ENCODE measurements around the gene GSTO2.

Gene GSTO2

DNA sequence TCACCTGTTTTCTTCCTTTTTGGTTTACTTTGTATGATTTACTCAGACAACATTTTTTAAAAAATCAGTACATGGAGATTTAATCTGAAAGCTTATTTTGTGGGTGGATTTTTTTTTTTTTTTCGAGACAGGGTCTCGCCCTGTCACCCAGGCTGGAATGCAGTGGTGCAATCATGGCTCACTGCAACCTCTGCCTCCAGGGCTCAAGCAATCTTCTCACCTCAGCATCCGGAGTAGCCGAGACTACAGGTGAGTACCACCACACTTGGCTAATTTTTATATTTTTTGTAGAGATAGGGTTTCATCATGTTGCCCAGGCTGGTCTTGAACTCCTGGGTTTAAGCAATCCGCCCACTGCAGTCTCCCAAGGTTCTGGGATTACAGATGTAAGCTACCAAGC is 11.7 kb upstream of the GSTO2 start:
- H4K20me1 ChIP-seq (ENCODE audit: insufficient read depth, low read length) = peaks cover 15% of the 10 kb centered on the region; the same call in 1 of the 2 replicates
- ATAC-seq (ENCODE audit: insufficient read depth, low read depth) (no peak), DNase-seq (no peak)
- H3K9me3 ChIP-seq (ENCODE audit: insufficient read depth, low read length, severe bottlenecking) = no peaks in the 10 kb centered on the region
- no peak overlapping the region for H2AFZ ChIP-seq (ENCODE audit: low read depth, low read length)
- H3K4me1 ChIP-seq (ENCODE audit: insufficient read depth, low read length) = peaks cover 51% of the 10 kb centered on the region
- peak overlapping the region in 1 of 2 experiments; percentile 62; a peak in 1 of 4 replicates for H3K4me3 ChIP-seq (ENCODE audit: low read depth in 1 of 2, low read length in 2 of 2)
- no peaks in the 10 kb centered on the region for H3K27me3 ChIP-seq (ENCODE audit: insufficient read depth, low read length, poor library complexity)
- peak overlapping the region; percentile 88 for H3K4me2 ChIP-seq (ENCODE audit: insufficient read depth, low read length)
- H3K27ac ChIP-seq (ENCODE audit: low read length) = no peak overlapping the region; the same call in 1 of the 2 replicates
- H3K9ac ChIP-seq (ENCODE audit: low read depth, low read length) = peak overlapping the region; percentile 88; the same call in 1 of the 2 replicates
- H3K79me2 ChIP-seq (ENCODE audit: insufficient read depth, low read length) = peaks cover 73% of the 10 kb centered on the region
- peaks cover 54% of the 10 kb centered on the region for H3K36me3 ChIP-seq (ENCODE audit: insufficient read depth, low read length)
- TF ChIP-seq, protein P1, sequence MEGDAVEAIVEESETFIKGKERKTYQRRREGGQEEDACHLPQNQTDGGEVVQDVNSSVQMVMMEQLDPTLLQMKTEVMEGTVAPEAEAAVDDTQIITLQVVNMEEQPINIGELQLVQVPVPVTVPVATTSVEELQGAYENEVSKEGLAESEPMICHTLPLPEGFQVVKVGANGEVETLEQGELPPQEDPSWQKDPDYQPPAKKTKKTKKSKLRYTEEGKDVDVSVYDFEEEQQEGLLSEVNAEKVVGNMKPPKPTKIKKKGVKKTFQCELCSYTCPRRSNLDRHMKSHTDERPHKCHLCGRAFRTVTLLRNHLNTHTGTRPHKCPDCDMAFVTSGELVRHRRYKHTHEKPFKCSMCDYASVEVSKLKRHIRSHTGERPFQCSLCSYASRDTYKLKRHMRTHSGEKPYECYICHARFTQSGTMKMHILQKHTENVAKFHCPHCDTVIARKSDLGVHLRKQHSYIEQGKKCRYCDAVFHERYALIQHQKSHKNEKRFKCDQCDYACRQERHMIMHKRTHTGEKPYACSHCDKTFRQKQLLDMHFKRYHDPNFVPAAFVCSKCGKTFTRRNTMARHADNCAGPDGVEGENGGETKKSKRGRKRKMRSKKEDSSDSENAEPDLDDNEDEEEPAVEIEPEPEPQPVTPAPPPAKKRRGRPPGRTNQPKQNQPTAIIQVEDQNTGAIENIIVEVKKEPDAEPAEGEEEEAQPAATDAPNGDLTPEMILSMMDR (IDR thresholded peaks at IDR 0.05; ENCODE audit: borderline replicate concordance, extremely low read depth, low read length, poor library complexity, severe bottlenecking) = no peak
- TF ChIP-seq EZH2 (IDR thresholded peaks at IDR 0.05; ENCODE audit: borderline replicate concordance, low read depth, low read length, severe bottlenecking) = no peak

DNA sequence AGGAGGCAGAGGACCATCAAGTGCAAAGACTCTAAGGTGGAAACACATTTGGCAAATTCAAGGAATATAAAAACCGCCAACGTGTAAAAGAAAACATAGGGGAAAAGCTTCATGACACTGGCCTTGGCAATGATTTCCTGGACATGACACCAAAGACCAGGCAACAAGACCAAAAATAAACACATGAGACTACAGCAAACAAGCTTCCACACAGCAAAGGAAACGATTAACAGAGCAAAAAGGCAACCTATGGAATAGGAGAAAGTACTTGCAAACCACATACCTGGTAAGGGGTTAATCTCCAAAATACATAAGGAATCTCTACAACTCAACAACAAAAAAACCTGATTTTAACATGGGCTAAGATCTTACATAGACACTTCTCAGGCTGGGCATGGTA is 10.8 kb upstream of the GSTO2 start:
- ATAC-seq (ENCODE audit: insufficient read depth, low read depth) = no peak
- Histone ChIP-seq H3K4me3 (ENCODE audit: low read depth in 1 of 2, low read length in 2 of 2) (no peak overlapping the region), H2AFZ (ENCODE audit: low read depth, low read length) (no peak overlapping the region), H3K79me2 (ENCODE audit: insufficient read depth, low read length) (peaks cover 82% of the 10 kb centered on the region), H3K36me3 (ENCODE audit: insufficient read depth, low read length) (peaks cover 63% of the 10 kb centered on the region), H3K9me3 (ENCODE audit: insufficient read depth, low read length, severe bottlenecking) (no peaks in the 10 kb centered on the region), H3K4me1 (ENCODE audit: insufficient read depth, low read length) (peaks cover 51% of the 10 kb centered on the region), H4K20me1 (ENCODE audit: insufficient read depth, low read length) (peaks cover 15% of the 10 kb centered on the region; the same call in 1 of the 2 replicates), H3K9ac (ENCODE audit: low read depth, low read length) (no peak overlapping the region), H3K27ac (ENCODE audit: low read length) (no peak overlapping the region), H3K27me3 (ENCODE audit: insufficient read depth, low read length, poor library complexity) (no peaks in the 10 kb centered on the region), H3K4me2 (ENCODE audit: insufficient read depth, low read length) (peak overlapping the region; percentile 3; the same call in 1 of the 2 replicates)
- TF ChIP-seq EZH2 (IDR thresholded peaks at IDR 0.05; ENCODE audit: borderline replicate concordance, low read depth, low read length, severe bottlenecking) = no peak
- TF ChIP-seq, protein P1 (IDR thresholded peaks at IDR 0.05; ENCODE audit: borderline replicate concordance, extremely low read depth, low read length, poor library complexity, severe bottlenecking) = no peak
- no peak for DNase-seq

DNA sequence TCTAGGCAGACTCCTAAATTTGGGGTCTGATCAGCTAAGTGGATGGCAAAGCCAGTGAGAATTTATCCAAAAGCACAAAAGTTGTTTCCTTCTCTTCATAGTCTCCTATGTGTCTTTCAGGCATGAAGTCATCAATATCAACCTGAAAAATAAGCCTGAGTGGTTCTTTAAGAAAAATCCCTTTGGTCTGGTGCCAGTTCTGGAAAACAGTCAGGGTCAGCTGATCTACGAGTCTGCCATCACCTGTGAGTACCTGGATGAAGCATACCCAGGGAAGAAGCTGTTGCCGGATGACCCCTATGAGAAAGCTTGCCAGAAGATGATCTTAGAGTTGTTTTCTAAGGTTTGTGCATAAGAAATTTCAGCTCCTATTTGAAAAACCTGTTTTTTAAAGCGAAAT is 9.5 kb upstream of the GSTO2 start:
- TF ChIP-seq, protein P1 (IDR thresholded peaks at IDR 0.05; ENCODE audit: borderline replicate concordance, extremely low read depth, low read length, poor library complexity, severe bottlenecking) = no peak
- no peak for TF ChIP-seq EZH2 (IDR thresholded peaks at IDR 0.05; ENCODE audit: borderline replicate concordance, low read depth, low read length, severe bottlenecking)
- H3K4me3 ChIP-seq (ENCODE audit: low read depth in 1 of 2, low read length in 2 of 2) = no peak overlapping the region
- no peak overlapping the region for H3K27ac ChIP-seq (ENCODE audit: low read length)
- H3K4me2 ChIP-seq (ENCODE audit: insufficient read depth, low read length) = no peak overlapping the region
- peaks cover 41% of the 10 kb centered on the region for H3K4me1 ChIP-seq (ENCODE audit: insufficient read depth, low read length)
- peaks cover 91% of the 10 kb centered on the region for H3K79me2 ChIP-seq (ENCODE audit: insufficient read depth, low read length)
- H2AFZ ChIP-seq (ENCODE audit: low read depth, low read length) = no peak overlapping the region
- no peak overlapping the region for H3K9ac ChIP-seq (ENCODE audit: low read depth, low read length)
- H3K9me3 ChIP-seq (ENCODE audit: insufficient read depth, low read length, severe bottlenecking) = no peaks in the 10 kb centered on the region
- H3K36me3 ChIP-seq (ENCODE audit: insufficient read depth, low read length) = peaks cover 76% of the 10 kb centered on the region
- ATAC-seq (ENCODE audit: insufficient read depth, low read depth) = no peak
- H3K27me3 ChIP-seq (ENCODE audit: insufficient read depth, low read length, poor library complexity) = no peaks in the 10 kb centered on the region
- no peak for DNase-seq
- peaks cover 15% of the 10 kb centered on the region; the same call in 1 of the 2 replicates for H4K20me1 ChIP-seq (ENCODE audit: insufficient read depth, low read length)
